Neural crest cell (in vitro differentiated cells): ENCODE results near the gene TRAPPC10. TPM values are rescaled to one million over a fixed set of nuclear protein-coding genes. Genes with fewer than 3 reads are reported as not detected.

ENCODE experiments used
- DNase-seq: peaks from one replicate; pipeline ENCODE4 v3.0.0; 2021; ENCODE audit warnings: low read depth, mixed read lengths, low spot score
- H3K27ac Mint-ChIP-seq: one replicate; pipeline ENCODE4 v1.8.0; 2021; ENCODE audit warnings: mild to moderate bottlenecking, mixed read lengths; ENCODE audit not compliant: unreplicated experiment
- H3K27me3 Mint-ChIP-seq: 2 replicates; pipeline ENCODE4 v1.8.0; 2021; ENCODE audit warnings: low read depth, mild to moderate bottlenecking, mixed read lengths
- H3K36me3 Mint-ChIP-seq: 2 replicates; pipeline ENCODE4 v1.8.0; 2021; ENCODE audit warnings: low read depth, mild to moderate bottlenecking, mixed read lengths
- H3K4me1 Mint-ChIP-seq: 2 replicates; pipeline ENCODE4 v1.8.0; 2021; ENCODE audit warnings: mixed read lengths
- H3K4me3 Mint-ChIP-seq: one replicate; pipeline ENCODE4 v1.8.0; 2021; ENCODE audit warnings: mild to moderate bottlenecking, mixed read lengths
- H3K9me3 Mint-ChIP-seq: 2 replicates; pipeline ENCODE4 v1.8.0; 2021; ENCODE audit warnings: mixed read lengths
- total RNA-seq: library from RNA; stranded (reverse); gene quantifications from 2 replicates; pipeline ENCODE4 v1.2.1, GENCODE V29; 2021
- TF ChIP-seq, protein P1 (sequence below): fragments of 200-600 bp; sonication (generic); conservative IDR thresholded peaks from 2 replicates; pipeline ENCODE4 v1.5.0; 2021; ENCODE audit warnings: antibody characterized with exemption, mild to moderate bottlenecking

Gene TRAPPC10
- total RNA-seq, 1 donor from 2014 or later: 35.1 TPM

DNA sequence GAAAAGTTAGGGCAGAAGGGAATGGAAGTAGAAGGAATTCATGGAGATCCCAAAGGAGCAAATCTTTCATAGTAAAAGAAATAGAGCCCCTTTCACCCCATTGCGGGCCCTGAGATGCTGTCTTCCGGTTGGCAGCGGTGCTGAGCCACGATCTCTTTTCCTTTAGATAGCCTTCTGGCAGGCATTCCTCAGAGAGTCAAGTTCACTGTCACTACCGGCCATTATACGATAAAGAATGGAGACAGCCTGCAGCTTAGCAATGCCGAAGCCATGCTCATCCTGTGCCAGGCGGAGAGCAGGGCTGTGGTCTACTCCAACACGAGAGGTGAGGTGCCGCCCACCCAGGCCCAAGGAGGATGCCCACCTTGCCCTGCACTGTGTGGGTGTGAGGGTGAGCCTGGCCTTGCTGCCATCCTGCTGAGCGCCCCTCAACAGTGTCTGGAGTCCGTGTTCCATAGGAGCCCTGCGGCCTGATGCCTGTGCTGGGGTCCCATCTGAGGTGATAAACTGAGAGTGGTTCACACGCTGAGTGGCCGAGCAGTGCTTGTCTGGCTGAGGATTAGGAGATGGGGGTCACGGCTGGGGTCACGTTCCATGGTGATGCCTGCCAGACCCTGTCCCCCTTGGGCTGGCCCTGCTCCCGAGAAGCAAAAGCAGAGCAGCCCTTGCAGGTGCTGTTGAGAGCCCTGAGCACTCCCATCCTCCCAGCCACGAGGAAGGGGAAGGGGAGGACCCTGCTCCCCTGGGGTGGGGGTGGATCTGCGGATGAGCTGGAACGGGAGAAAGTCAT lies 74.7 kb downstream of the TRAPPC10 start:
- TF ChIP-seq, protein P1, sequence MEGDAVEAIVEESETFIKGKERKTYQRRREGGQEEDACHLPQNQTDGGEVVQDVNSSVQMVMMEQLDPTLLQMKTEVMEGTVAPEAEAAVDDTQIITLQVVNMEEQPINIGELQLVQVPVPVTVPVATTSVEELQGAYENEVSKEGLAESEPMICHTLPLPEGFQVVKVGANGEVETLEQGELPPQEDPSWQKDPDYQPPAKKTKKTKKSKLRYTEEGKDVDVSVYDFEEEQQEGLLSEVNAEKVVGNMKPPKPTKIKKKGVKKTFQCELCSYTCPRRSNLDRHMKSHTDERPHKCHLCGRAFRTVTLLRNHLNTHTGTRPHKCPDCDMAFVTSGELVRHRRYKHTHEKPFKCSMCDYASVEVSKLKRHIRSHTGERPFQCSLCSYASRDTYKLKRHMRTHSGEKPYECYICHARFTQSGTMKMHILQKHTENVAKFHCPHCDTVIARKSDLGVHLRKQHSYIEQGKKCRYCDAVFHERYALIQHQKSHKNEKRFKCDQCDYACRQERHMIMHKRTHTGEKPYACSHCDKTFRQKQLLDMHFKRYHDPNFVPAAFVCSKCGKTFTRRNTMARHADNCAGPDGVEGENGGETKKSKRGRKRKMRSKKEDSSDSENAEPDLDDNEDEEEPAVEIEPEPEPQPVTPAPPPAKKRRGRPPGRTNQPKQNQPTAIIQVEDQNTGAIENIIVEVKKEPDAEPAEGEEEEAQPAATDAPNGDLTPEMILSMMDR: no peak

DNA sequence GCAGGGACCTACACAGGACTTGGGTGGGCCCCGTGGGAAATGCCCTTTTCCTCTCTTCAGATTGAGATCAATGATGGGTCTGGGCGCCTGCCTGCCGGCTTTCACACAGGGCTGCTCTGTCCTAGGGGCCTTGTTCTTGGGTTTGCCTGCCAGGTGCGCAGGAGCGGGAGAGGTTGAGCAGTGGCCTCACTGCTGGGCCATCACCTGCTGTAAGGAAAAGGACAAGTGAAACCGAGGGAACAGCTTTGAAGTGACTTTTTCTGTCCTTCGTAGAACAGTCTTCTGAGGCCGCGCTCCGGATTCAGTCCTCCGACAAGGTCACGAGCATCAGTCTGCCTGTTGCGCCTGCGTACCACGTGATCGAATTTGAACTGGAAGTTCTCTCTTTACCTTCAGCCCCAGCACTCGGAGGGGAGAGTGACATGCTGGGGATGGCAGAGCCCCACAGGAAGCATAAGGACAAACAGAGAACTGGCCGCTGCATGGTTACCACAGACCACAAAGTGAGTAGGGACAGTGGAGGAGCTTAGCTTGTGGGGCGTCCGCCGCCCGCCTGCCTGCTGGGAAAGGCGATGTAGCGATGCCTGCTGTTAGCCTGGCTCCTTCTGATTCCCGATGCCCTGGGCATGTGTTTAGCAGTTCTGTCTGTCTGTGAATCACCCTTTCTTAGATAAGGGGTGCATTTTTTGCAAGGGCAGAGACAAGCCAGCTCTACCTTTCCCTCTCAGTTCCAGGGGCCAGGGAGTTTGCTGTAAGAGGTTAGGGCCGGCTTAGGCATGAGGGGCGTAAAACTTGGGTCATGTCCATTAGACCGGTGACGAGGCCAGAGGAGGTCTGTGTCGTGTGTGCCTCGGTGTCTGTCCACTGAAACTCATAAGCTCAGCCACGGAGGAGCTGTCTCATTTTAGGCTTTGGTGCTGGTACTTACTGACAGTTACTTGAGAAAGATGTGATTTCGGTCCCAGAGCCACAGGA lies 75.6 kb downstream of the TRAPPC10 start:
- no peak for DNase-seq
- no peaks in the 10 kb centered on the region for H3K4me1 Mint-ChIP-seq
- peak overlapping the region; percentile 50 for H3K27ac Mint-ChIP-seq
- TF ChIP-seq, protein P1: no peak
- no peaks in the 10 kb centered on the region for H3K9me3 Mint-ChIP-seq
- peaks cover 4% of the 10 kb centered on the region for H3K36me3 Mint-ChIP-seq
- H3K27me3 Mint-ChIP-seq: no peaks in the 10 kb centered on the region
- no peak overlapping the region for H3K4me3 Mint-ChIP-seq

More for the DNA sequence above, 74.7 kb downstream of the TRAPPC10 start:
- Mint-ChIP-seq H3K27me3 (no peaks in the 10 kb centered on the region), H3K27ac (no peak overlapping the region), H3K9me3 (no peaks in the 10 kb centered on the region), H3K36me3 (peaks cover 7% of the 10 kb centered on the region), H3K4me3 (no peak overlapping the region), H3K4me1 (no peaks in the 10 kb centered on the region)
- no peak for DNase-seq

DNA sequence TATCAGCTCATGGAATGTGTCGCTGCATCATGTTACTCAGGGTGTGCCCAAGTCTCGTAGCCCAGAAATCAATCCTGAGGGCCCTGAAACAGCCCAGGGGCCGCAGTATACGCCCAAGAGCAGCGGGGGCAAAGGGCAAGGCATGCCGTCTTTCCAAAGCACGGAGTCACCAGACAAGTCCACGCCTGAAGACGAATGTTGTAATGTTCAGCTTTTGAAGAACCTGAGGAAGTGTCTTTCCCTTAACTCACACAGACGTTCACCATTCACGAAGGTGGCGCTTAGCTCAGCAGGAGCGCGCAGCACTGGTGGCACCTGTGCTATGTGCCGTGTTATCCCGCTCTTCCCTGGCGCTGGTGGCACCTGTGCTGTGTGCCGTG lies 76.3 kb downstream of the TRAPPC10 start:
- Mint-ChIP-seq H3K9me3 (no peaks in the 10 kb centered on the region), H3K36me3 (peaks cover 3% of the 10 kb centered on the region), H3K27ac (peak overlapping the region; percentile 50), H3K4me1 (no peaks in the 10 kb centered on the region), H3K4me3 (no peak overlapping the region), H3K27me3 (no peaks in the 10 kb centered on the region)
- no peak for DNase-seq
- TF ChIP-seq, protein P1: no peak

DNA sequence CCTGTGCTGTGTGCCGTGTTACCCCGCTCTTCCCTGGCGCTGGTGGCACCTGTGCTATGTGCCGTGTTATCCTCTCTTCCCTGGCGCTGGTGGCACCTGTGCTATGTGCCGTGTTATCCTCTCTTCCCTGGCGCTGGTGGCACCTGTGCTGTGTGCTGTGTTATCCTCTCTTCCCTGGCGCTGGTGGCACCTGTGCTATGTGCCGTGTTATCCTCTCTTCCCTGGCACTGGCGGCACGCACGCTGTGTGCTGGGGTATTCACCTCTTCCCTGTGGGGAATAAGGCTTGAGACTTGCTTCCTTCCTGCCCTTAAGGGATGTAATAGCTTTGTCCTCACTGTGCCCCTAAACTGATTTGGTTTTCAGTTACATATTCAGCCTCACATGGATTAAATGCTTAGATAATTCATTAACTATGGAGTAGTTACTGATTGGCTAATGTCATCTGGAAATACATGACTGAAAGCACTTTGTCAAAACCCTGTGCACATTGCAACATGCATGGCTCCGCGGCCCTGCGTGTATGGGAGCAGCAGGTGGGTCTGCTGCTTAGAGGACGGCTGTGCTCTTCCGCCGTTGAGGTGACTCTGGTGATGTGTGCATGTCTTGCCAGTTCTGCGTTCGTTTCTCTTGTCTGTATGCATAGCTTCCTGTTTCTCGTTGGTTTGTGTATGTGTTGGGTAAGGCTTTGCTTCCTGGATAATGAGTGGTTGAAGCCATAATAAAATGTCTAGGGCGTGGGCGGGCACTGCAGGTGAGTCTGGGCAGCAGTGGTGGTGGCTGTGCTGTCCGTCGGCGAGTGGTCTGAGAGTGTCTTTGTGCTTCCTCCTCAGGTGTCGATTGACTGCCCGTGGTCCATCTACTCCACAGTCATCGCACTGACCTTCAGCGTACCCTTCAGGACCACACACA lies 77.1 kb downstream of the TRAPPC10 start:
- Mint-ChIP-seq H3K36me3 (peaks cover 3% of the 10 kb centered on the region), H3K9me3 (no peaks in the 10 kb centered on the region), H3K4me3 (no peak overlapping the region), H3K27me3 (no peaks in the 10 kb centered on the region), H3K27ac (no peak overlapping the region), H3K4me1 (no peaks in the 10 kb centered on the region)
- TF ChIP-seq, protein P1: no peak
- DNase-seq: no peak

DNA sequence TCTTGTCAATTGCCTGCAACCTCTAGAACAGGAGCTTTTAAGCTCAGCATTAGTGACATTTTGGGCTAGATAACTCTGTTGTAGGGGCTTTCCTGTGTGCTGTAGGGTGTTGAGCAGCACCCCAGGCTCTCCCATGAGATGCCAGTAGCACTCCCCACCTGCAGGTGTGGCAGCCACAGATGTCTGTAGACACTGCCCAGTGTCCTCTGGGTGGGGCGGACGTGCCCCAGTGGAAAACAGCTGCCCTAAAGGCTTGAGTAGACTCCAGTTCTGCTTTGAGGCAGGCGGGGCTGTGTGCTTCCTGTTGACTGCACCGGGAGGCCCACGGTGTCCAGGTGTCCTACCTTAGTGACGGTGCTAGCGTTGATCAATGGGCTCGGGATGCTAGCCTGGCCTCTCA lies 78.2 kb downstream of the TRAPPC10 start:
- Mint-ChIP-seq H3K9me3 (no peaks in the 10 kb centered on the region), H3K36me3 (peaks cover 3% of the 10 kb centered on the region), H3K4me3 (no peak overlapping the region), H3K27me3 (no peaks in the 10 kb centered on the region), H3K4me1 (no peaks in the 10 kb centered on the region), H3K27ac (no peak overlapping the region)
- TF ChIP-seq, protein P1: no peak
- DNase-seq: no peak
